ENCODE results near the gene BORCS5. TPM values are rescaled to one million over a fixed set of nuclear protein-coding genes. Genes with fewer than 3 reads are reported as not detected.
"Not testable (repeated sequence)": the region's sequence is repeated elsewhere in the genome, so short reads cannot be mapped to it uniquely, and the experiment has no call there.

The BORCS5 gene
- total RNA-seq, 1 donor from 2014 or later: 12.7 TPM

DNA sequence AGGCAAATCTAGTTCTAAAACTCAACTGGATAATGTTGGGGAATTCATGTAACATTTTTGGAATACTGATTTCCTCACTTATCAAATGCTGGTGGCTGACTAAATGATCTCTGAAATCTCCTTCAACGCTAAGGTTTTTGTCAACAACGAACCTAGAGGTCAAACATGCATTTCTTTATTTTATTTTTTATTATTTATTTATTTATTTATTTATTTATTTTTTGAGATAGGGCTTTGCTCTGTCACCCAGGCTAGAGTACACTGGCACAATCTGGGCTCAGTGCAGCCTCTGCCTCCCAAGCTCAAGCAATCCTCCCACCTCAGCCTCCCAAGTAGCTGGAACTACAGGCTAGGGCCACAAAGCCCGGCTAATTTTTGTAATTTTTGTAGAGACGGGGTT is 141.3 kb downstream of the BORCS5 start:
- TF ChIP-seq, protein P1, sequence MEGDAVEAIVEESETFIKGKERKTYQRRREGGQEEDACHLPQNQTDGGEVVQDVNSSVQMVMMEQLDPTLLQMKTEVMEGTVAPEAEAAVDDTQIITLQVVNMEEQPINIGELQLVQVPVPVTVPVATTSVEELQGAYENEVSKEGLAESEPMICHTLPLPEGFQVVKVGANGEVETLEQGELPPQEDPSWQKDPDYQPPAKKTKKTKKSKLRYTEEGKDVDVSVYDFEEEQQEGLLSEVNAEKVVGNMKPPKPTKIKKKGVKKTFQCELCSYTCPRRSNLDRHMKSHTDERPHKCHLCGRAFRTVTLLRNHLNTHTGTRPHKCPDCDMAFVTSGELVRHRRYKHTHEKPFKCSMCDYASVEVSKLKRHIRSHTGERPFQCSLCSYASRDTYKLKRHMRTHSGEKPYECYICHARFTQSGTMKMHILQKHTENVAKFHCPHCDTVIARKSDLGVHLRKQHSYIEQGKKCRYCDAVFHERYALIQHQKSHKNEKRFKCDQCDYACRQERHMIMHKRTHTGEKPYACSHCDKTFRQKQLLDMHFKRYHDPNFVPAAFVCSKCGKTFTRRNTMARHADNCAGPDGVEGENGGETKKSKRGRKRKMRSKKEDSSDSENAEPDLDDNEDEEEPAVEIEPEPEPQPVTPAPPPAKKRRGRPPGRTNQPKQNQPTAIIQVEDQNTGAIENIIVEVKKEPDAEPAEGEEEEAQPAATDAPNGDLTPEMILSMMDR (IDR thresholded peaks at IDR 0.05; ENCODE audit: insufficient read depth, low read length, poor library complexity, severe bottlenecking): no peak
- H3K36me3 ChIP-seq (ENCODE audit: control insufficient read depth, insufficient read depth, low read length): no peaks in the 10 kb centered on the region

GRCh38 chr12:12499909-12500604 is 143.2 kb downstream of the BORCS5 start:
- DNase-seq (ENCODE audit: low read depth): no peak
- H3K4me3 ChIP-seq (ENCODE audit: low read depth, low read length): no peak overlapping the region
- no peaks in the 10 kb centered on the region for H3K36me3 ChIP-seq (ENCODE audit: control insufficient read depth, insufficient read depth, low read length)
- no peaks in the 10 kb centered on the region for H3K27me3 ChIP-seq (ENCODE audit: control insufficient read depth, insufficient read depth, low read length)
- TF ChIP-seq, protein P1 (IDR thresholded peaks at IDR 0.05; ENCODE audit: insufficient read depth, low read length, poor library complexity, severe bottlenecking): no peak

More for the DNA sequence above, 141.3 kb downstream of the BORCS5 start:
- Histone ChIP-seq H3K4me3 (ENCODE audit: low read depth, low read length) (no peak overlapping the region), H3K27me3 (ENCODE audit: control insufficient read depth, insufficient read depth, low read length) (no peaks in the 10 kb centered on the region)
- no peak for DNase-seq (ENCODE audit: low read depth)

GRCh38 chr12:12501121-12501520 is 144.2 kb downstream of the BORCS5 start:
- TF ChIP-seq, protein P1 (IDR thresholded peaks at IDR 0.05; ENCODE audit: insufficient read depth, low read length, poor library complexity, severe bottlenecking): no peak
- H3K4me3 ChIP-seq (ENCODE audit: low read depth, low read length): no peak overlapping the region

DNA sequence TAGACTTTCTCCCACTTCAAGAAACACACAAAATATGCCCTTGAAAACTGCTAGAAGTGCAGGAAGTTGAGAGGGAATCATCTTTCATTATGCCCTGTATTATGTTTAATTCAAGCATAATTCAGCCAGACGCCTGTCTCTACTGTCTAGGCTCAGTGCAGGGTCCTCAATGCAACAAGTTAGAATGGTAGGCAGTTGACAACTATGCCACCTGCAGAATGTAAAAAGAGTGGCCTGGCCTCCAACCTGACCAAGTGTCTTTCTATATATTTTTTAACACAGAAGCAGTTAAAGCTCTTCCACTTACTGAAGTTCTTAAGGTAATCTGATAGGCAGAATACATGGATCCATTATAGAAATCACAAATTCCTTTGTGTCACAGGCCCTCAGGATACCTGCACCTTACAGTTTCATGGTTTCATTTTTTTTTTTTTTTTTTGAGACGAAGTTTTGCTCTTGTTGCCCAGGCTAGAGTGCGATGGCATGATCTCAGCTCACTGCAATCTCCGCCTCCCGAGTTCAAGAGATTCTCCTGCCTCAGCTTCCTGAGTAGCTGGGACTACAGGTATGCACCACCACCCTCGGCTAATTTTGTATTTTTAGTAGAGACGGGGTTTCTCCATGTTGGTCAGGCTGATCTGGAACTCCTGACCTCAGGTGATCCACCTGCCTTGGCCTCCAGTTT is 145.4 kb downstream of the BORCS5 start:
- not testable (repeated sequence) for H3K27me3 ChIP-seq (ENCODE audit: control insufficient read depth, insufficient read depth, low read length); H3K36me3 ChIP-seq (ENCODE audit: control insufficient read depth, insufficient read depth, low read length); H3K4me3 ChIP-seq (ENCODE audit: low read depth, low read length); DNase-seq (ENCODE audit: low read depth)

More at GRCh38 chr12:12501121-12501520, 144.2 kb downstream of the BORCS5 start:
- Histone ChIP-seq H3K27me3 (ENCODE audit: control insufficient read depth, insufficient read depth, low read length) (no peaks in the 10 kb centered on the region), H3K36me3 (ENCODE audit: control insufficient read depth, insufficient read depth, low read length) (no peaks in the 10 kb centered on the region)
- no peak for DNase-seq (ENCODE audit: low read depth)

GRCh38 chr12:12502815-12503151 is 145.9 kb downstream of the BORCS5 start:
- Histone ChIP-seq H3K27me3 (ENCODE audit: control insufficient read depth, insufficient read depth, low read length) (no peaks in the 10 kb centered on the region), H3K4me3 (ENCODE audit: low read depth, low read length) (no peak overlapping the region), H3K36me3 (ENCODE audit: control insufficient read depth, insufficient read depth, low read length) (no peaks in the 10 kb centered on the region)
- TF ChIP-seq, protein P1 (IDR thresholded peaks at IDR 0.05; ENCODE audit: insufficient read depth, low read length, poor library complexity, severe bottlenecking): no peak
- no peak for DNase-seq (ENCODE audit: low read depth)

- Histone ChIP-seq H3K36me3 (ENCODE audit: control insufficient read depth, insufficient read depth, low read length) (no peaks in the 10 kb centered on the region), H3K27me3 (ENCODE audit: control insufficient read depth, insufficient read depth, low read length) (no peaks in the 10 kb centered on the region), H3K4me3 (ENCODE audit: low read depth, low read length) (no peak overlapping the region)
- no peak for DNase-seq (ENCODE audit: low read depth)
- TF ChIP-seq, protein P1 (IDR thresholded peaks at IDR 0.05; ENCODE audit: insufficient read depth, low read length, poor library complexity, severe bottlenecking): no peak
These were observed 146.7 kb downstream of the BORCS5 start for GRCh38 chr12:12503384-12504078.
